Fibroblast of gingiva (primary cell): ENCODE results near the gene AUTS2.

ENCODE experiments used
- DNase-seq: peaks from one replicate; pipeline ENCODE4 v3.0.0-alpha.2; 2011; ENCODE audit warnings: low read depth

AUTS2 gene

GRCh38 chr7:70557338-70557737, 959.1 kb downstream of the AUTS2 start:
- DNase-seq = no peak

GRCh38 chr7:70559815-70560214, 961.5 kb downstream of the AUTS2 start:
- no peak for DNase-seq

- DNase-seq = no peak
Measured at GRCh38 chr7:70563960-70564359, 965.7 kb downstream of the AUTS2 start.

- no peak for DNase-seq
Measured at GRCh38 chr7:70565721-70566370, 967.6 kb downstream of the AUTS2 start.

GRCh38 chr7:70566671-70567070, 968.4 kb downstream of the AUTS2 start:
- DNase-seq = no peak

- DNase-seq = no peak
Measured at GRCh38 chr7:70568674-70569334, 970.5 kb downstream of the AUTS2 start.

- no peak for DNase-seq
Measured at GRCh38 chr7:70569335-70569819, 971.1 kb downstream of the AUTS2 start.

- DNase-seq = no peak
Measured at GRCh38 chr7:70570029-70570428, 971.8 kb downstream of the AUTS2 start.

GRCh38 chr7:70570961-70571360, 972.7 kb downstream of the AUTS2 start:
- no peak for DNase-seq

- no peak for DNase-seq
Measured at GRCh38 chr7:70571403-70571934, 973.2 kb downstream of the AUTS2 start.

GRCh38 chr7:70571961-70572360, 973.7 kb downstream of the AUTS2 start:
- DNase-seq = no peak

GRCh38 chr7:70572571-70572970, 974.3 kb downstream of the AUTS2 start:
- DNase-seq = no peak

- no peak for DNase-seq
Measured at GRCh38 chr7:70573071-70573661, 974.9 kb downstream of the AUTS2 start.

- no peak for DNase-seq
Measured at GRCh38 chr7:70573696-70574095, 975.4 kb downstream of the AUTS2 start.

GRCh38 chr7:70574314-70574834, 976.1 kb downstream of the AUTS2 start:
- DNase-seq = no peak

- no peak for DNase-seq
Measured at GRCh38 chr7:70574970-70575799, 976.9 kb downstream of the AUTS2 start.

- DNase-seq = no peak
Measured at GRCh38 chr7:70577078-70577477, 978.8 kb downstream of the AUTS2 start.

- no peak for DNase-seq
Measured at GRCh38 chr7:70578131-70578530, 979.9 kb downstream of the AUTS2 start.

- DNase-seq = no peak
Measured at GRCh38 chr7:70579397-70580097, 981.3 kb downstream of the AUTS2 start.

GRCh38 chr7:70580161-70580560, 981.9 kb downstream of the AUTS2 start:
- DNase-seq = no peak
